ENCODE data around the gene UFC1. TPM values are rescaled to one million over a fixed set of nuclear protein-coding genes. Genes with fewer than 3 reads are reported as not detected.

UFC1 gene
- total RNA-seq, 1 experiment from 2014 or later: 127 TPM

DNA sequence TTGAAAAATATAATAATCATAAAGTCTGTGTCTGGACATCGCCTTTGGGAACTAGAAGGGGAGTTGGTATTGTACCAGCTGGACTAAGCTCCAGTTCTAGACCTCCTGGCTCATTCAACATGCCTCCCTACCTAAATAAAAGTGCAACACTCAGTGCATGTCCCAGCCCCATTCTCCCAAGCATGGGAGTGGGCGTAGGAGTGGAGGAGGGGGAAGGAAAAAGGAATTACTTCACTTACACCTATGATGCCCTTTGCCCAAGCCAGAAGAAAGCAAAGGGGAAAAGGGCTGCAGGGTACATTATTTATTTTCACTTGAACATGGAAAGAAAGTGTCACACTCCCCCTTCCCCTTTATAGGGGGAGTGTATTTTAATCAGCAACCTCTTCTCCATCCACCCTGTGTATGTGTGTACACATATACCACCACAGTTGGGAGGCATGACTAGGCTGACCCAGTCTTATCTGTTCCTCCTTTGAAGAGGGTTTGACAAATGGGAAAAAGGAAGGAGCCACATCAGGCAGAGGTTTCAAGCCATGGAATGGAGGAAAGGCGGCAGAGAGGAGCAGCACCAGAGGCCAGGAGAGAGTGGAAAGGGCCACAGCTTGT lies 32.6 kb upstream of the UFC1 start:
- ATAC-seq (no peak), DNase-seq (ENCODE audit: low read depth, low spot score) (no peak)
- H3K4me3 ChIP-seq (ENCODE audit: low read depth in 2 of 2, low read length in 2 of 2): no peak overlapping the region
- no peak overlapping the region for H3K27ac ChIP-seq (ENCODE audit: low read length)
- in situ Hi-C loops (cut with HindIII; ENCODE audit: low pct_unique_long_range_greater_than_20kb, low sequenced_read_pairs) (no loop called here), intact Hi-C loops (cut with micrococcal nuclease; ENCODE audit: unreplicated experiment) (no loop called here)
- TF ChIP-seq, protein P1, sequence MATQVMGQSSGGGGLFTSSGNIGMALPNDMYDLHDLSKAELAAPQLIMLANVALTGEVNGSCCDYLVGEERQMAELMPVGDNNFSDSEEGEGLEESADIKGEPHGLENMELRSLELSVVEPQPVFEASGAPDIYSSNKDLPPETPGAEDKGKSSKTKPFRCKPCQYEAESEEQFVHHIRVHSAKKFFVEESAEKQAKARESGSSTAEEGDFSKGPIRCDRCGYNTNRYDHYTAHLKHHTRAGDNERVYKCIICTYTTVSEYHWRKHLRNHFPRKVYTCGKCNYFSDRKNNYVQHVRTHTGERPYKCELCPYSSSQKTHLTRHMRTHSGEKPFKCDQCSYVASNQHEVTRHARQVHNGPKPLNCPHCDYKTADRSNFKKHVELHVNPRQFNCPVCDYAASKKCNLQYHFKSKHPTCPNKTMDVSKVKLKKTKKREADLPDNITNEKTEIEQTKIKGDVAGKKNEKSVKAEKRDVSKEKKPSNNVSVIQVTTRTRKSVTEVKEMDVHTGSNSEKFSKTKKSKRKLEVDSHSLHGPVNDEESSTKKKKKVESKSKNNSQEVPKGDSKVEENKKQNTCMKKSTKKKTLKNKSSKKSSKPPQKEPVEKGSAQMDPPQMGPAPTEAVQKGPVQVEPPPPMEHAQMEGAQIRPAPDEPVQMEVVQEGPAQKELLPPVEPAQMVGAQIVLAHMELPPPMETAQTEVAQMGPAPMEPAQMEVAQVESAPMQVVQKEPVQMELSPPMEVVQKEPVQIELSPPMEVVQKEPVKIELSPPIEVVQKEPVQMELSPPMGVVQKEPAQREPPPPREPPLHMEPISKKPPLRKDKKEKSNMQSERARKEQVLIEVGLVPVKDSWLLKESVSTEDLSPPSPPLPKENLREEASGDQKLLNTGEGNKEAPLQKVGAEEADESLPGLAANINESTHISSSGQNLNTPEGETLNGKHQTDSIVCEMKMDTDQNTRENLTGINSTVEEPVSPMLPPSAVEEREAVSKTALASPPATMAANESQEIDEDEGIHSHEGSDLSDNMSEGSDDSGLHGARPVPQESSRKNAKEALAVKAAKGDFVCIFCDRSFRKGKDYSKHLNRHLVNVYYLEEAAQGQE (IDR thresholded peaks at IDR 0.05; ENCODE audit: insufficient read depth in 1 of 2, low read depth in 2 of 2, low read length in 1 of 2): no peak
- TF ChIP-seq, protein P2, sequence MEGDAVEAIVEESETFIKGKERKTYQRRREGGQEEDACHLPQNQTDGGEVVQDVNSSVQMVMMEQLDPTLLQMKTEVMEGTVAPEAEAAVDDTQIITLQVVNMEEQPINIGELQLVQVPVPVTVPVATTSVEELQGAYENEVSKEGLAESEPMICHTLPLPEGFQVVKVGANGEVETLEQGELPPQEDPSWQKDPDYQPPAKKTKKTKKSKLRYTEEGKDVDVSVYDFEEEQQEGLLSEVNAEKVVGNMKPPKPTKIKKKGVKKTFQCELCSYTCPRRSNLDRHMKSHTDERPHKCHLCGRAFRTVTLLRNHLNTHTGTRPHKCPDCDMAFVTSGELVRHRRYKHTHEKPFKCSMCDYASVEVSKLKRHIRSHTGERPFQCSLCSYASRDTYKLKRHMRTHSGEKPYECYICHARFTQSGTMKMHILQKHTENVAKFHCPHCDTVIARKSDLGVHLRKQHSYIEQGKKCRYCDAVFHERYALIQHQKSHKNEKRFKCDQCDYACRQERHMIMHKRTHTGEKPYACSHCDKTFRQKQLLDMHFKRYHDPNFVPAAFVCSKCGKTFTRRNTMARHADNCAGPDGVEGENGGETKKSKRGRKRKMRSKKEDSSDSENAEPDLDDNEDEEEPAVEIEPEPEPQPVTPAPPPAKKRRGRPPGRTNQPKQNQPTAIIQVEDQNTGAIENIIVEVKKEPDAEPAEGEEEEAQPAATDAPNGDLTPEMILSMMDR (IDR thresholded peaks at IDR 0.05): no peak
- TF ChIP-seq TCF7L2 (IDR thresholded peaks at IDR 0.05; ENCODE audit: low read depth, low read length) (no peak), SIN3A (IDR thresholded peaks at IDR 0.05; ENCODE audit: borderline replicate concordance, insufficient read depth, low read depth, low read length) (no peak), POLR2AphosphoS5 (IDR thresholded peaks at IDR 0.05; ENCODE audit: low read depth, low read length) (no peak; the same call in 1 of the 2 replicates)
- no TSS peak for BruUV-seq (replicated peaks)
- H3K4me1 ChIP-seq (ENCODE audit: control insufficient read depth, insufficient read depth, low read length): peaks cover 23% of the 10 kb centered on the region
- H3K9me3 ChIP-seq (ENCODE audit: control insufficient read depth, insufficient read depth, low read depth, low read length): no peaks in the 10 kb centered on the region
- peaks cover 19% of the 10 kb centered on the region for H3K36me3 ChIP-seq (ENCODE audit: control insufficient read depth, insufficient read depth, low read length)
- no peaks in the 10 kb centered on the region for H3K27me3 ChIP-seq (ENCODE audit: control insufficient read depth, insufficient read depth, low read length)
- ChIA-PET CTCF (interaction anchor here (0.7 to 1.0 kb wide), 2 partner anchors 24 to 928 kb away, joined by 4 to 6 read pairs; no protein-coding TSS in a partner anchor), POLR2A (interaction anchor here (0.5 to 0.6 kb wide), 2 partner anchors 107 to 784 kb away, joined by 4 to 9 read pairs; no protein-coding TSS in a partner anchor)

DNA sequence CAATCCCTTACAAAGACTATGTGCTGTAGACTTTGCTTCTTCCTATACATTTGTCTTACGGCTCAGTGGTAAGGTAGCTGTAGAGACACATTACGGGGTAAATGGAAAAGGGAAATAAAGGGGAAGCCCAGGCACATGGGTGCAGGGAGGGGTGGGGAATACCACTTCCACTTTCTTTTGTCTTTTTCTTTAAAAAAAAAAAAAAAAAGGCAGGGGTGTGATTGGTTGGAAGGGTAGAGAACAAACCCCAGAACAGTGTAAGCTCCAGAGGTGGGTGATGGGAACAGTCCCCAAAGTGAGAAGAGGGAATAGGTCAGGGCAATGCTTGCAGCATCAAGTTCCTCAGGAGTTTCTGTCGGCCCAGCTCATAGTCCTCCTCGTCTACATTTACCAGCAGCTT lies 31.9 kb upstream of the UFC1 start:
- H3K9me3 ChIP-seq (ENCODE audit: control insufficient read depth, insufficient read depth, low read depth, low read length): no peaks in the 10 kb centered on the region
- no TSS peak for BruUV-seq (replicated peaks)
- H3K4me3 ChIP-seq (ENCODE audit: low read depth in 2 of 2, low read length in 2 of 2): no peak overlapping the region
- in situ Hi-C loops (cut with HindIII; ENCODE audit: low pct_unique_long_range_greater_than_20kb, low sequenced_read_pairs): no loop called here
- ChIA-PET CTCF (interaction anchor here (1.0 kb wide), 1 partner anchor 25 kb away, joined by 6 read pairs; no protein-coding TSS in a partner anchor), POLR2A (interaction anchor here (0.5 to 0.6 kb wide), 3 partner anchors 32 to 36 kb away, joined by 3 to 6 read pairs (median 3); partner anchors contain the start of gene UFC1)
- intact Hi-C loops (cut with micrococcal nuclease; ENCODE audit: unreplicated experiment): no loop called here
- peaks cover 18% of the 10 kb centered on the region for H3K4me1 ChIP-seq (ENCODE audit: control insufficient read depth, insufficient read depth, low read length)
- peaks cover 19% of the 10 kb centered on the region for H3K36me3 ChIP-seq (ENCODE audit: control insufficient read depth, insufficient read depth, low read length)
- no peak overlapping the region for H3K27ac ChIP-seq (ENCODE audit: low read length)
- DNase-seq (ENCODE audit: low read depth, low spot score): no peak
- no peak for ATAC-seq
- no peak for TF ChIP-seq TCF7L2 (IDR thresholded peaks at IDR 0.05; ENCODE audit: low read depth, low read length)
- TF ChIP-seq, protein P1 (IDR thresholded peaks at IDR 0.05; ENCODE audit: insufficient read depth in 1 of 2, low read depth in 2 of 2, low read length in 1 of 2): no peak
- TF ChIP-seq, protein P2 (IDR thresholded peaks at IDR 0.05): no peak
- TF ChIP-seq SIN3A (IDR thresholded peaks at IDR 0.05; ENCODE audit: borderline replicate concordance, insufficient read depth, low read depth, low read length): no peak
- TF ChIP-seq POLR2AphosphoS5 (IDR thresholded peaks at IDR 0.05; ENCODE audit: low read depth, low read length): no peak; the same call in 1 of the 2 replicates
- no peaks in the 10 kb centered on the region for H3K27me3 ChIP-seq (ENCODE audit: control insufficient read depth, insufficient read depth, low read length)
